HEK293 (cell line): ENCODE data around the gene DBN1.

Experiments used
- CTCF ChIA-PET: fragments of 350-600 bp; formaldehyde crosslinking; extraction: SDS; loops from one replicate; lab custom pipeline; 2021; ENCODE audit warnings: antibody characterized with exemption; lab: Yijun Ruan, JAX
- POLR2A ChIA-PET: fragments of 300-600 bp; formaldehyde crosslinking; extraction: SDS; loops from one replicate; lab custom pipeline; 2020; ENCODE audit warnings: antibody characterized with exemption, inconsistent platforms; lab: Yijun Ruan, JAX
- H3K27ac ChIP-seq: fragments of 200-500 bp; sonication (Bioruptor generic); 2 replicates; pipeline ENCODE4 v1.5.1; 2014; ENCODE audit warnings: low read depth, low read length, control low read depth, inconsistent platforms; ENCODE audit errors: extremely low read depth
- H3K36me3 ChIP-seq, 2 experiments: fragments of 200-500 bp in 1 of 2; sonication (Bioruptor generic) in 1 of 2; 1 replicate in 1 of 2; 2 replicates in 1 of 2; pipeline ENCODE4 v1.5.1; 2014 to 2017; ENCODE audit warnings: inconsistent platforms in 2 of 2, low read length in 2 of 2; ENCODE audit not compliant: control insufficient read depth in 2 of 2, insufficient read depth in 1 of 2
- H3K4me1 ChIP-seq: fragments of 200-500 bp; sonication (Bioruptor generic); 2 replicates; pipeline ENCODE4 v1.5.1; 2014; ENCODE audit warnings: mild to moderate bottlenecking, low read length, inconsistent platforms; ENCODE audit not compliant: control insufficient read depth, insufficient read depth
- H3K4me3 ChIP-seq: 2 replicates; pipeline ENCODE4 v1.5.1; 2011; ENCODE audit warnings: low read depth, mild to moderate bottlenecking, control low read depth, low read length, moderate library complexity
- H3K9me3 ChIP-seq: fragments of 200-500 bp; sonication (Bioruptor generic); 2 replicates; pipeline ENCODE4 v1.5.1; 2014; ENCODE audit warnings: low read depth, low read length, inconsistent platforms; ENCODE audit not compliant: control insufficient read depth, insufficient read depth
- BCL6B ChIP-seq: fragments of 450-650 bp; formaldehyde crosslinking; IDR thresholded peaks from 2 replicates; pipeline ENCODE4 v1.5.1; 2017; ENCODE audit warnings: missing biosample characterization, missing genetic modification characterization
- FEZF1 ChIP-seq: fragments of 450-650 bp; formaldehyde crosslinking; IDR thresholded peaks from 2 replicates; pipeline ENCODE4 v1.5.1; 2016; ENCODE audit warnings: missing biosample characterization, missing genetic modification characterization
- GLIS2 ChIP-seq: fragments of 450-650 bp; formaldehyde crosslinking; IDR thresholded peaks from 2 replicates; pipeline ENCODE4 v1.5.1; 2016; ENCODE audit warnings: missing biosample characterization, missing genetic modification characterization
- OVOL3 ChIP-seq: fragments of 450-650 bp; formaldehyde crosslinking; IDR thresholded peaks from 2 replicates; pipeline ENCODE4 v1.5.1; 2016; ENCODE audit warnings: missing biosample characterization, missing genetic modification characterization
- ZBTB8A ChIP-seq: fragments of 450-650 bp; formaldehyde crosslinking; IDR thresholded peaks from 2 replicates; pipeline ENCODE4 v1.5.1; 2016; ENCODE audit warnings: missing biosample characterization, missing genetic modification characterization
- ZNF10 ChIP-seq: fragments of 450-650 bp; formaldehyde crosslinking; IDR thresholded peaks from 2 replicates; pipeline ENCODE4 v1.5.1; 2017; ENCODE audit warnings: missing biosample characterization, missing genetic modification characterization
- ZNF169 ChIP-seq: fragments of 450-650 bp; formaldehyde crosslinking; IDR thresholded peaks from 2 replicates; pipeline ENCODE4 v1.5.1; 2016; ENCODE audit warnings: missing biosample characterization, missing genetic modification characterization
- ZNF214 ChIP-seq: fragments of 450-650 bp; formaldehyde crosslinking; IDR thresholded peaks from 2 replicates; pipeline ENCODE4 v1.5.1; 2017; ENCODE audit warnings: missing biosample characterization, mild to moderate bottlenecking, missing genetic modification characterization, borderline replicate concordance
- ZNF37A ChIP-seq: fragments of 450-650 bp; IDR thresholded peaks from 2 replicates; pipeline ENCODE4 v1.5.1; 2018; ENCODE audit warnings: missing biosample characterization, missing genetic modification characterization
- ZNF416 ChIP-seq: fragments of 450-650 bp; formaldehyde crosslinking; IDR thresholded peaks from 2 replicates; pipeline ENCODE4 v1.5.1; 2016; ENCODE audit warnings: missing biosample characterization, missing genetic modification characterization
- ZNF449 ChIP-seq: fragments of 450-650 bp; formaldehyde crosslinking; IDR thresholded peaks from 2 replicates; pipeline ENCODE4 v1.5.1; 2017; ENCODE audit warnings: missing biosample characterization, mild to moderate bottlenecking, missing genetic modification characterization, moderate library complexity
- ZNF549 ChIP-seq: fragments of 450-650 bp; IDR thresholded peaks from 2 replicates; pipeline ENCODE4 v1.5.1; 2018; ENCODE audit warnings: missing biosample characterization, missing genetic modification characterization, mild to moderate bottlenecking, inconsistent platforms, moderate library complexity
- ZNF571 ChIP-seq: fragments of 450-650 bp; formaldehyde crosslinking; IDR thresholded peaks from 2 replicates; pipeline ENCODE4 v1.5.0; 2017; ENCODE audit warnings: missing biosample characterization, missing genetic modification characterization
- ZNF596 ChIP-seq: fragments of 450-650 bp; IDR thresholded peaks from 2 replicates; pipeline ENCODE4 v1.5.0; 2018; ENCODE audit warnings: missing biosample characterization, mild to moderate bottlenecking, missing genetic modification characterization, moderate library complexity
- ZNF600 ChIP-seq: fragments of 450-650 bp; formaldehyde crosslinking; IDR thresholded peaks from 2 replicates; pipeline ENCODE4 v1.5.1; 2016; ENCODE audit warnings: missing biosample characterization, missing genetic modification characterization
- ZNF843 ChIP-seq: fragments of 450-650 bp; formaldehyde crosslinking; IDR thresholded peaks from 2 replicates; pipeline ENCODE4 v1.5.1; 2016; ENCODE audit warnings: missing biosample characterization, missing genetic modification characterization
- TF ChIP-seq, protein P1 (sequence below): fragments of 450-650 bp; formaldehyde crosslinking; IDR thresholded peaks from 2 replicates; pipeline ENCODE4 v1.5.1; 2016; ENCODE audit warnings: missing biosample characterization, missing genetic modification characterization, low read depth
- TF ChIP-seq, protein P2 (sequence below): fragments of 450-650 bp; formaldehyde crosslinking; IDR thresholded peaks from 2 replicates; pipeline ENCODE4 v1.5.1; 2017; ENCODE audit warnings: missing biosample characterization, missing genetic modification characterization
- TF ChIP-seq, protein P3 (sequence below): fragments of 450-650 bp; formaldehyde crosslinking; IDR thresholded peaks from 2 replicates; pipeline ENCODE4 v1.5.1; 2016; ENCODE audit warnings: missing biosample characterization, missing genetic modification characterization

The DBN1 gene

GRCh38 chr5:177412603-177413233 lies 60.7 kb downstream of the DBN1 start:
- ChIA-PET CTCF (interaction anchor here (0.6 to 2.7 kb wide), 3 partner anchors 10 to 22 kb away, joined by 3 to 14 read pairs (median 8); no protein-coding TSS in a partner anchor), POLR2A (interaction anchor here (0.9 to 1.7 kb wide), 2 partner anchors 13 to 100 kb away, joined by 3 to 6 read pairs; no protein-coding TSS in a partner anchor)
- Histone ChIP-seq H3K4me1 (no peaks in the 10 kb centered on the region), H3K27ac (no peak overlapping the region), H3K4me3 (no peak overlapping the region), H3K36me3 (no peaks in the 10 kb centered on the region), H3K9me3 (no peaks in the 10 kb centered on the region)
- no peak for TF ChIP-seq OVOL3 (tag by site-specific recombination)
- TF ChIP-seq FEZF1 (tag by site-specific recombination): no peak
- no peak for TF ChIP-seq ZNF843 (tag by site-specific recombination)
- no peak for TF ChIP-seq ZNF596 (tag by site-specific recombination)
- TF ChIP-seq ZNF169 (tag by site-specific recombination): no peak
- TF ChIP-seq ZNF416 (tag by site-specific recombination): no peak
- no peak for TF ChIP-seq ZNF10 (tag by site-specific recombination)
- TF ChIP-seq, protein P1, sequence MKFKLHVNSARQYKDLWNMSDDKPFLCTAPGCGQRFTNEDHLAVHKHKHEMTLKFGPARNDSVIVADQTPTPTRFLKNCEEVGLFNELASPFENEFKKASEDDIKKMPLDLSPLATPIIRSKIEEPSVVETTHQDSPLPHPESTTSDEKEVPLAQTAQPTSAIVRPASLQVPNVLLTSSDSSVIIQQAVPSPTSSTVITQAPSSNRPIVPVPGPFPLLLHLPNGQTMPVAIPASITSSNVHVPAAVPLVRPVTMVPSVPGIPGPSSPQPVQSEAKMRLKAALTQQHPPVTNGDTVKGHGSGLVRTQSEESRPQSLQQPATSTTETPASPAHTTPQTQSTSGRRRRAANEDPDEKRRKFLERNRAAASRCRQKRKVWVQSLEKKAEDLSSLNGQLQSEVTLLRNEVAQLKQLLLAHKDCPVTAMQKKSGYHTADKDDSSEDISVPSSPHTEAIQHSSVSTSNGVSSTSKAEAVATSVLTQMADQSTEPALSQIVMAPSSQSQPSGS (tag by site-specific recombination): no peak
- no peak for TF ChIP-seq ZNF600 (tag by site-specific recombination)
- no peak for TF ChIP-seq BCL6B (tag by site-specific recombination)
- TF ChIP-seq, protein P2, sequence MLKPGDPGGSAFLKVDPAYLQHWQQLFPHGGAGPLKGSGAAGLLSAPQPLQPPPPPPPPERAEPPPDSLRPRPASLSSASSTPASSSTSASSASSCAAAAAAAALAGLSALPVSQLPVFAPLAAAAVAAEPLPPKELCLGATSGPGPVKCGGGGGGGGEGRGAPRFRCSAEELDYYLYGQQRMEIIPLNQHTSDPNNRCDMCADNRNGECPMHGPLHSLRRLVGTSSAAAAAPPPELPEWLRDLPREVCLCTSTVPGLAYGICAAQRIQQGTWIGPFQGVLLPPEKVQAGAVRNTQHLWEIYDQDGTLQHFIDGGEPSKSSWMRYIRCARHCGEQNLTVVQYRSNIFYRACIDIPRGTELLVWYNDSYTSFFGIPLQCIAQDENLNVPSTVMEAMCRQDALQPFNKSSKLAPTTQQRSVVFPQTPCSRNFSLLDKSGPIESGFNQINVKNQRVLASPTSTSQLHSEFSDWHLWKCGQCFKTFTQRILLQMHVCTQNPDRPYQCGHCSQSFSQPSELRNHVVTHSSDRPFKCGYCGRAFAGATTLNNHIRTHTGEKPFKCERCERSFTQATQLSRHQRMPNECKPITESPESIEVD (tag by site-specific recombination): no peak
- TF ChIP-seq ZNF571 (tag by site-specific recombination): no peak
- TF ChIP-seq ZNF549 (tag by site-specific recombination): no peak
- TF ChIP-seq ZNF37A (tag by site-specific recombination): no peak
- no peak for TF ChIP-seq ZNF214 (tag by site-specific recombination)

- CTCF ChIA-PET: interaction anchor here (0.7 to 1.1 kb wide), 3 partner anchors 8 to 20 kb away, joined by 3 to 4 read pairs (median 3); no protein-coding TSS in a partner anchor
- Histone ChIP-seq H3K4me3 (no peak overlapping the region), H3K9me3 (no peaks in the 10 kb centered on the region), H3K4me1 (no peaks in the 10 kb centered on the region), H3K27ac (no peak overlapping the region), H3K36me3 (no peaks in the 10 kb centered on the region)
- TF ChIP-seq, protein P3, sequence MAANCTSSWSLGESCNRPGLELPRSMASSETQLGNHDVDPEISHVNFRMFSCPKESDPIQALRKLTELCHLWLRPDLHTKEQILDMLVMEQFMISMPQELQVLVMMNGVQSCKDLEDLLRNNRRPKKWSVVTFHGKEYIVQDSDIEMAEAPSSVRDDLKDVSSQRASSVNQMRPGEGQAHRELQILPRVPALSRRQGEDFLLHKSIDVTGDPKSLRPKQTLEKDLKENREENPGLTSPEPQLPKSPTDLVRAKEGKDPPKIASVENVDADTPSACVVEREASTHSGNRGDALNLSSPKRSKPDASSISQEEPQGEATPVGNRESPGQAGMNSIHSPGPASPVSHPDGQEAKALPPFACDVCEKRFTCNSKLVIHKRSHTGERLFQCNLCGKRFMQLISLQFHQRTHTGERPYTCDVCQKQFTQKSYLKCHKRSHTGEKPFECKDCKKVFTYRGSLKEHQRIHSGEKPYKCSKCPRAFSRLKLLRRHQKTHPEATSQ (tag by site-specific recombination): no peak
- no peak for TF ChIP-seq ZNF449 (tag by site-specific recombination)
- no peak for TF ChIP-seq ZBTB8A (tag by site-specific recombination)
- TF ChIP-seq GLIS2 (tag by site-specific recombination): no peak
- TF ChIP-seq, all 188 proteins: peak for 0
- POLR2A ChIA-PET: interaction anchor here (1.5 kb wide), 1 partner anchor 37 kb away, joined by 3 read pairs; no protein-coding TSS in a partner anchor
These were observed 62.9 kb downstream of the DBN1 start for GRCh38 chr5:177410575-177410974.
